Right kidney (tissue), 1 donor: ENCODE measurements around the gene MUC20.

Source experiments
- DNase-seq: peaks from one replicate; pipeline ENCODE4 v3.0.0-alpha.2; 2016

The MUC20 gene

DNA sequence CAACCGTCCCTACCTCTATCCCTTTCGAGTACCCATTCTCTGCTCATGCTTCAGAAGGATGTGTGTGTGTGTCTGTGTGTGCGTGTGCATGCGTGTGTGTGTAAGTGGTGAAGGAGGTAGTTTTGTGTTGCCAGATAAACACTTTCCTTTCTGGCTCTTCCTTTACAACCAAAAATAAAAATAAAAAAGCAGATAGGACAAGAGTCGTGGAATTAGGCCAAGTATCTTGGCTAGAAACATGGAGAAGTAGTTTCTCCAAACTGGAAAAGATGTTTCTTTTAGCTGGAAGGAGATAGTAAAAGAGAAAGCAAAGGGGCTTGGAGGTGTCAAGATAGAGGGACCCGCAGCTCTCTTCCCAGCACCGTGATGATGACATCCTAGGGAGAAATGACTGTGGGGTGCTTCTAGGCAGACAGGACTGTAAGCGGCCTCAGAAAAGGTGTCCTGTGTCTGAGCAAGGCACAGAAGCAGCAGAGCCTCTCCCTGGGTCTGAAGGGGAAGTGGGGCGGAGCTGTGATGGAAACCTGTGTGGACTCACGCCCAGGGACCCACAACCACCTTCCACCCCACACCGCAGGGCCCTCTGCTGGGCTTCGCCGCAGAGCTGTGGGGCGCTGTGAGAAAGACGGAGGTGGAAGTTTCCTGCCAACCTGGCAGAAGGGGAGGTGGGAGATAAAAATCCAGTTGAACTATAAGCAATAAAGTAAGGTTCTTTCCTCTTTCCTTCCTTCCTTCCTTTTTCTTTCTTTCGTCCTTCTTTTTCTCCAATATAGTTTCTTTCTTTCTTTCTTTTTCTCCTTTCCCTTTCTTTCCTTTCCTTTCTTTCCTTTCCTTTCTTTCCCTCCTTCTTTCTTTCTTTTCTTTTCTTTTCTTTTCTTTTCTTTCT, 35.3 kb downstream of the MUC20 start:
- no peak for DNase-seq

DNA sequence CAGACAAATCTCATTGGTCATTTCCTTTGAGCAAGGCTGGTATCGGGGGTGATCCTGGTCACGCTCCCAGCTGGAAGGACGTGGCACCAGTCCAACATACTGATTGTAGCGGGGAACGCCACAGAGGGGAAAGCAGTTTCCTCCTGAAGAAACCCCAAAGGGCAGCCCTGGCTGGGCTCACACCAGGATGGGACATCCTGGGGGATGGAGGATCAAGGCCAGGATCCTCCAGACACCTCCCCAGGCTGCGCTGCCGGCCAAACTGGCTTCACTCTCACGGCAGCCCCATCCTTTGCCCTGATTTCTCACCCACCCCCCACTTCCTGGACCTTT, 36.6 kb downstream of the MUC20 start:
- no peak for DNase-seq

DNA sequence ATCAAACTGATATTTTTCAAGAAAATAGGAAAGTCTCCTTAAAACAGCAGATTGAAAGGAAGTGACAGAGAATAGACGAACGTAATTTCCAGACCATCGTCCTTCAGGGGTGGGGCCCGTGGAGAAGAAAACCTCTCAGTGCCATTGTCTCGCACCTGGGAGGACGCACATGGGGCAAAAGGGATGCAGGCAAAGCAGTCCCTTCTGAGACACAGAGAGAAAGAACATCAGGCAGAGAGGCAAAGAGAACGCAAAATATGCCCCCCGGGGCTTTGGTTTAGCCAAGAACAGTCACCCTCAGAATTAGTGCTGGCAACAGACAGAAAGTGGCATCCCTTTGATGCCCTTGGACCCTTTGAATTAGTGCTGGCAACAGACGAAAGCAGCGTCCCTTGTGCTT, 37.0 kb downstream of the MUC20 start:
- DNase-seq = no peak

DNA sequence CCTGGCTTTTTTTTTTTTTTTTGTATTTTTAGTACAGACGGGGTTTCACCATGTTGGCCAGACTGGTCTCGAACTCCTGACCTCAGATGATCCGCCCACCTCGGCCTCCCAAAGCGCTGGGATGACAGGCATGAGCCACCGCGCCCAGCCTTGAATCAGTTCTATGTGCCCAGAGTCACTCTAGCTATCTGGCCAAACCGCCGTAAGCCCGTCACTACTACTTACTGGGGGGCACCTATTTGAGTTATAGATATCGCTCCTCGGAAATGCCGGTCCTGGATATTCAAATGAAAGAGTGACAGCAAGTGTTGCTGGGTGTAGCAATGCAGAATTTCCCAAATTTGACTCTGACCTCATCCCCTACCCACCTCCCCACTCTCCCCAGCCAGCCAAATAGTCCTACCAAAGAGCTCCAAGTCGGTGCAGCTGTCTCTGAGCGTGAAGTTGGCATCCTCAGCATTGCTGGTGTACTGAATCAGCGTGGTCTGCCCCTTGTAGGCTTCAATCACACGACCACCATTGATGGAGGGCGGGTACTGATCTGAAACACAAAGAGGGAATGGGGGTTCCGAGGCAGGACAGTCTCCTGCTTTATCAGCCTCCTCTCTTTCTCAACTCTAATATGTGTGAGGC, 38.1 kb downstream of the MUC20 start:
- no peak for DNase-seq

DNA sequence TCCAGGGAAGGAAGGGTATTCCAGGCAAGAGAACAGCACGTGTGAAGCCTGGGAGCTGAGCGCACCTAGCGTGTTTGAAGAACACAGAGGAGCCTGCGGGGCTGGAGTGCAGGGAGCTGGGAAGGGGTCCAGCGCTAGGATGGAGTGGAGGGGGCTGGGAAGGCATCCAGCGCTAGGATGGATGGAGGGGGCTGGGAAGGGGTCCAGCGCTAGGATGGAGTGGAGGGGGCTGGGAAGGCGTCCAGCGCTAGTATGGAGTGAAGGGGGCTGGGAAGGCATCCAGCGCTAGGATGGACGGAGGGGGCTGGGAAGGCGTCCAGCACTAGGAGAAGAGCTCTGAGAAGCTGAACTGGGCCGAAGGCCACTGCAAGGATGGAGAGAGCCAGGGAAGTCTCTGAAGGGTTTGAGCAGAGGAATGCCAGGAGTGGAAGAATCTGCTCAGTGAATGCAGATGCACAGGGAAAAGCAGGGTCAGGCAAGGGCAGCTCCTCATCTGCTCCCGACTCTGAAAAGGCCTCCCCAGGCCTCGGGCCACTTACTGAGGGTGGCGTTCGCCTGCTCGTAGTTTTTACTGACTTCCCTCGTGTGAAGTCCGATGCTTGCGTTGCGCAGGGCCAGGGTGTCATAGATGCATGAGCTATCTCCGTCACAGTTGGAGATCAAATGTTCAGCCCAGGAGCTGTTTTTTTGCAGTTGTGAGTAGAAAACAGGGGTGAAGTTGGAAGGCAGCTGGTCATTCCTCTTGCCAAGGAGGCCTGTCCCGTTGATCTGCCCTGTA, 39.8 kb downstream of the MUC20 start:
- DNase-seq = no peak

DNA sequence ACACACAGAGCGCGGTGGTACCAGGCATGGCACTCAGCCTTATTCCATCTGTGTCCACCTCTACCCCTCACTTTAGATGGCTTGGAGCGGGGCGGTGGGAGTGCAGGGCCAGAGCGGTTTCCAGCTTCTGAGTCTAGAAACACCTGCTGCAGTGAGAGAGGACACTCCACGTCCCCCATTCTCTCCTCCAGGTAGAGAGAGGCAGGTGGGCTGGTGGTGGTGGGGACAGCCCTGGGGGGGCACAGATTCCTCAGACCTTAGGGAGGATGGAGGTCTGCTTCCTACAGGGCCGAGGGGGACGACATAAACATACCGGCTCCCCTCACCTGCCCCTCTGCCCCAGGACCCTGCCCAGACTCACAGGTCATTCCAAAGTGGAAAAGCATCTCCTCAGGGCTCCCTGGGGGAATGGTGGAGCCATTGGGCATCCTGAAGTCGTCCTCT, 40.4 kb downstream of the MUC20 start:
- no peak for DNase-seq

DNA sequence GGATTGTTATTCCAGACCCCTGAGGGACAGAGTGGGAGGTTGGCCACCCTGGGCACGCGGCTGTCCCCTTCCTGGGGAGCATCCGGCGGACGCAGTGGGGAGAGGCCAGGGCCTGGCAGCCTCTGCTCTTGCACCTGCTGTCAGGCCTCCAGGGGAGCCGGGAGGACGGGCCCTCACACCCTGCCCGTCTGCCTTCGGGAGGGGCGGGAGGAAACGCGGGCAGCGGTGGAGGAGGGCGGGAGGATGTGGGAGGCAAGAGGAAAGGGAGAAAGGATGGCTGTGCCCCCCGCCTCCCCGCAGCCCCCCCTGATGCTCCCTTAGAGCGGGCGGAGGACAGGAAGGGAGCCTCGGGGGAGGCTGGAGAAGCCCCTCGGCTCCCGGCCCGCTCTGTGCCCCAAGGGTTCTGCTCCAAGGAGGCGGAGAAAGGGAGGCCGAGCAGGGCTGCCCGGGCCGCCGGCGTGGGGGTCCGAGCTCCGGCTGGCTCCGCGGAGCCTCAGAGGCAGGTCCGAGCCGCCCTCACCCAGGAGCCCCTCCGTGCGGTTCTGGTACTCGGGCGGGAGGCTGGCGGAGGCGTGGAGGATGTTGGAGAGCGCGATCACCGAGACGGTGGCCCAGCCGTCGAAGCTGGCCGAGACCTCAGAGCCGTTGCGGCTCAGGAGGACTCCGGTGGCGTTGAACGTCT, 40.9 kb downstream of the MUC20 start:
- peak; percentile 30 for DNase-seq

DNA sequence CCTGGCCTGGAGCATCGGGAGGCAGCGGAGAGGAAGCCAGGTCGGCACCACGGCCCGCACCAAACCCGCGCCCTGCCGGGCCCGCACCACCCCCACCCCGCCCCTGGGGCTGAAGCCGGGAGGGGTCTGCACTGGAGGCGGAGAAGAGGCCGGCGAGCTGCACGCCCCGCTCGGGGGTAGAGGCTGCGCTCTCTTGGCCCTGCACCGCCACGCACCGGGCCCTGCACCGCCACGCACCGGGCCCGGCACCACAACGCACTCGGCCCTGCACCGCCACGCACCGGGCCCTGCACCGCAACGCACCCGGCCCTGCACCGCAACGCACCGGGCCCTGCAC, 41.4 kb downstream of the MUC20 start:
- DNase-seq = no peak

DNA sequence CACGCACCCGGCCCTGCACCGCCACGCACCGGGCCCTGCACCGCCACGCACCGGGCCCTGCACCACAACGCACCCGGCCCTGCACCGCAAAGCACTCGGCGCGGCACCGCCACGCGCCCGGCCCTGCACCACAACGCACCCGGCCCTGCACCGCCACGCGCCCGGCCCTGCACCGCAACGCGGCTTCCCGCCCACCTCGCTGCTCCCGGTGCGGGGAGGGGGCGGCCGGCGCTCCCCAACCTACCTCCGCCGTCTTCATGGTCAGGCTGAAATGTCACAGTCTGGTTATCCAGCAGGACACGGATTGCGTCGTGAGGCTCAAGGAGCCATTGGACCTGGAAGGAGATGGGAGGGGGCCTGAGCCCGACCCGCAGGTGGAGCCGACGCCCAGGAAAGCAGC, 41.8 kb downstream of the MUC20 start:
- DNase-seq = no peak

DNA sequence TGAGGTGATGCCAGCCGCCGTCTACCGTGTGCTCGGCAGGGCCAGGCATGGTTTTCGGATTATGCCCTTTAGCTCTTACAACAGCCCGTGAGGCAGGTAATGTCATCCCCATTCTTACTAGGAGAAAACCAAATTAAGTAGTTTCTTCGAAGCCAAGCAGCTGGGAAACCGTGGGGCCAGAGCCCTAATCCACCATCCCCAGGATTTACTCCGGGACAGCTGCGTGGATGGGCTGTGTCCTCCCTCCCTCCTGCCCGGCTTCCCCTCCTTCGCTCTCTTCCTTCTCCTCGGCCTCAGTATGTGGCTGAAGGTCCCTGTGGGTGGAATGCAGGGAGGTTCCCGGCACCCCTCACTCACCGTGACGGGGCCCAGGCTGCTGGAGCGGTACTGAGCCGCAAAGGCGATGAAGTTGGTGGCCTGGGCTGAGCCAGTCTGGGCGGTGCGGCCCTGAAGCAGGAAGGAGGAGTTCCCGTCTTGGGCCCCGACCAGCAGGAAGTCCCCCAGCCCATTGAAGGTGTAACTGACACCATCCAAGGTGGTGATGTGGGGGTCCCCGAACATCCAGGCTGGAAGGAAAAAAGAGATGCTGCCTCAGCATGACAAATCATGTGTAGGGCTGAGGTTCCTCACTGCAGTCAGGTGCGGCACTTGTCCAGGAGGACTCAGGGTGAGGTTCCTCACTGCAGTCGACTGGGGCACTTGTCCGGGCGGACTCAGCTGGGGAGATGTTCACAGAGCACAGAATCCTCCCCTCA, 42.5 kb downstream of the MUC20 start:
- no peak for DNase-seq

DNA sequence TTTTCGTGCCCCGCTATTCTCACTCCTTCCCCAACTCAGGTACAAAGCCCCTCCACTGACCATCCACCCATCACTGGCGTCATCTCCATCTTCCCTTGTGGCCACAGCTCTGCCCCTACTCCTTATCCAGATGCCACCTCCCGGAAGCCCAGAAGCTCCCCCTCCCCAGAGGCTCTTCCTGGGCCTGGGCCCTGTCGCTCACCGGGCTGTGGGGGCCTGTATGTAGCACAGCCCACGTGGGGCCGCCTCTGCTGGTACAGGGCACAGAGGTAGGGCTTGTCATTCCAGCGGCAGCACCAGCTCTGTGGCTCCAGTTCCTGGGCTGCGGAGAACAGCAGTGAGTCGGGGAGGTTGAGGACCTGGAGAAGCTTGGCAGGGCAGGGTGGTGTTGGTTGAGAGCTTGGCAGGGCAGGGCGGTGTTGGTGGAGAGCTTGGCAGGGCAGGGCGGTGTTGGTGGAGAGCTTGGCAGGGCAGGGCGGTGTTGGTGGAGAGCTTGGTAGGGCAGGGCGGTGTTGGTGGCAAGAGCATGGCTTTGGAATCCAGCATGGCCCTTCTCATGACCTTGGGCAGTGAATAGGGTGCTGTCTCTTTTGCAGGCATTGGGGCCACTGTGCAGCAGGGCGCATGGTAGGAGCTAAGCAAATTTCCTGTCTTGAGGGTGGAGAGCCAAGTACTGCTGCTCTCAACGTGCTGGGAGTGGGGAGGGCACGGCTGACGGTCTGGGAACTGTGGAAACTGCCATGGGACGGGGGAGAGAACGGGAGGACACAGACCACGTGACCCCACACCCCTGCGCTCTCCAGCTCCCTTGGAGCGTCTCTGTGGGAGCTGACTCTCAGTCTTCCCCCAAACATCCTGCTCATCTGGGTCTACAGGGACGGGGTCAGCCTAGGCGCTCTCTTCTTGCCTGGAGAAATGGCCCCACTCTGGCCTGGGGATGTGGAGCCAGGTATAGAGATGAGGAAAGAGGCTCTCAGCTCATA, 43.4 kb downstream of the MUC20 start:
- no peak for DNase-seq

DNA sequence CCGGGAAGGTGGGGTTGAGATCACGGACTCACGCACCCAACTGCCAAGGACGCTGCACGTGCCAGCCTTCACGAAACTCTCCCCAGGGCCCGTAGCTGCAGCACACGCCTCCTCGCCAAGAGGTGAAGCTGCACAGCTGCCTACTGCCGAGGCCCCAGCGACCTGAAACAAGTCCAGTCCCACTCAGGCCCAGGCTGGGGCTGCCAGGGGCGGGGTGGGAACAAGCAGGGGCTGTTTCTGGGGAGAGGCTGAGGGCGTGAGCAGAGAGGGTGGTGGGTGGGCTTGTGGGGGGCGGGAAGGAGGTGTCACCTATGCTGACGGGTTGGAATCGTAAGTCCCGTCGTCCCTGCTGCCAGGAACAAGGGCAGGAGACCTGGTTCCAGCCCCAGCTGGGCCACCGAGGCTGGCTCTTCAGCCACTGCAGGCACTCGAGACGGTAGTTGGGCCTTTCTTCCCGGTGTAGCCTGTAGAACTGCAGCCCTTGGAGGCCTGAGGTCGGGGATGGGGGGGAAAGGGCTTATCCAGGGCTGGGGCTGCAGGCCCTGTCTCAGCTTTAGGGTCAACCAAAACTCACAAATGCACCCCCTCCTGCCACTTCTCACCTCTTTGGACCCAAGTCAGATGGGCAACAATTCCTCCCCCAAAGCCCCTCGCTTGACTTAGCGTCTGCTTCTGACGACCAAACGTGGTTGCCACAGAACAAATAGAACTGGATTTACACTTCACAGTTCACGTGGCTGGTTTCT, 44.4 kb downstream of the MUC20 start:
- DNase-seq = no peak

DNA sequence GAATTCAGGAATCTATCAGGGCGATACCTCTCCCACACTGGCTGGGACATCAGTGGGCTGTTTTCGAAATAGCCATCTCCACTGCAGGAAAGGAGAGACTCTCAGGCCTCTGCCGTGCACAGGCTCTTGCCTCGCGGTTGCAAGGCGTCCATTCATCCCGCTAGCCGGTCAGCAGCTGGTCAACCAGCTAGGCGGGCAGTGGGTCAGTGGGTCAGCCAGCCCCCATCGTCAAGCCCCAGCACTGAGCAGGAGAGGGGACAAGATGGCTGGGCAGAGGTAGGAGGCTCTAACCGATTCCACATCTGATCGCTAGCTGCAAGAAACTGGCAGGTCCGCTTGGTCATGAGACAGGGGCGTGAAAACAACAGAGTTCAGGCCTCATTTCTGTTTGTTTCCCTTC, 45.9 kb downstream of the MUC20 start:
- DNase-seq = no peak

DNA sequence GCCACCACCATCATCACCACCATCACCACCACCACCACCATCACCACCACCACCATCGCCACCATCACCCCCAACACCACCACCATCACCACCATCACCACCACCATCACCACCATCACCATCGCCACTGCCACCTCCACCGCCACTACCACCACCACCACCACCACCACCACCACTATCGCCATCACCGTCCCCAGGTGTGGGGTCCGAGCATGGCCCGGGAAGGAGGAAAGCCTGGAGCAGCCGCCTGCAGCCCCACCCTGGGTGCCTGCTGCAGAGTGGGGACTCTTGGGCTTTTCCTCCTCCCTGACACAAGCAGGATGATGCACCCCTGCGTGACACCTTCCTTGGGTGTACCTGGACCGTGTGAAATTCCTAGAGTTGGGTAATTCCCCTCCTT, 47.0 kb downstream of the MUC20 start:
- no peak for DNase-seq

DNA sequence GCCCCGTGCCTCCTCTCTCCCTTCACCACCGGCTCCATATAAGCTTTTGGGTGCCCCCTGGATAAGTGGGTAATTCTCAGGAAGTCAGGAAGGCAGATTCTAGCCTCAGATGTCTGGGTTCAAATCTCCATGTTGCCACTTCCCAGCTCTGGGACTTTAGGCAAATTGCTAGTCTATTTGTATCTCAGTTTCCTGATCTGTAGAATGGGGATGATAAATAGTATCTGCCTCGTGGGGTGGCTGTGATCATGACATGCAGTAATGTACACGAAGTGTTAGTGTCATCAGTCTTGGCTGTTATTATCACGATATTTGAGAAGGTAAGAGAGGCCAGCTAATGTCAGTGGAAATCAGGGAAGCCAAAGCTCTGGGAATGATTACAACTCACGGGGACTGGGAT, 47.6 kb downstream of the MUC20 start:
- no peak for DNase-seq

DNA sequence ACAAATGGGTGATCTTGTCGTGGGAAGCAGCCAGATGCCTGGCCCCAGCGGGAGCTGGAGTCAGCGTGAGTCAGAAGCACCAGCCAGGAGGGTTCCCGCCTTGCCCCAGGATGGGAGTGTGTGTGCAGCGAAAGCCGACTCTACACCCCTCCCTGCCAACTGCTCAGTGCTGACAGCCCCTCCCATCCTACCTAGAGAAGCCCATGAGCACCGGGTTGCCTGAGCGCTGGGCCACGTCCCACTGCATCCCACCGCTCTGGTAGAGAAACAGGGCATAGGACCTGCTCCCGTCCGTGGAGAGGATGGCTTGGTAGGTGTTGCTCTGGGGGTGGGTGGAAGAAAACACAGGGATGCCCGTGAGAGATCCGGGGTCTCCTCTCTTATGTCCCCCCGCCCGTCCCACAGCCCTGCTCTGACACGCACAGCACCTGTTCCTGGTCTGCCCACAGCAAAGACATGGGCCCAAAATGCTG, 48.1 kb downstream of the MUC20 start:
- DNase-seq = no peak

DNA sequence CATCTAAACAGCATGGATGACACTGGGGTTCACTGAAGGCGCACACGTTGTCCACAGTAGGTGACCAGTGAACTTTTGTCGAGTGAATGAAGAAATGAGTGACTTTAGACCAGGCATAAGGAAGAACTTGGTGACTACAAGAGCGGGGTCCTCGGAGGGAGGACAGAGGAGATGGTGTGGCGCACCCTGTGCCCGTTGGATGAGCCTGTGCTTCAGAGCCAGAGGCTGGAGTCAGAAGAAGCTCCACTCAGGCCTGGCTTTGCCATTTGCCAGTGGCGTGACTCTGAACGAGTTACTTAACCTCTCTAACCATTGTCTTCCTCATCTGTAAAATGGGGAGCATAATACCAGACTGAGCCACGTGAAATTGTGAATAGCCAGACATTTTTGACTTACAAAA, 48.8 kb downstream of the MUC20 start:
- DNase-seq = no peak

DNA sequence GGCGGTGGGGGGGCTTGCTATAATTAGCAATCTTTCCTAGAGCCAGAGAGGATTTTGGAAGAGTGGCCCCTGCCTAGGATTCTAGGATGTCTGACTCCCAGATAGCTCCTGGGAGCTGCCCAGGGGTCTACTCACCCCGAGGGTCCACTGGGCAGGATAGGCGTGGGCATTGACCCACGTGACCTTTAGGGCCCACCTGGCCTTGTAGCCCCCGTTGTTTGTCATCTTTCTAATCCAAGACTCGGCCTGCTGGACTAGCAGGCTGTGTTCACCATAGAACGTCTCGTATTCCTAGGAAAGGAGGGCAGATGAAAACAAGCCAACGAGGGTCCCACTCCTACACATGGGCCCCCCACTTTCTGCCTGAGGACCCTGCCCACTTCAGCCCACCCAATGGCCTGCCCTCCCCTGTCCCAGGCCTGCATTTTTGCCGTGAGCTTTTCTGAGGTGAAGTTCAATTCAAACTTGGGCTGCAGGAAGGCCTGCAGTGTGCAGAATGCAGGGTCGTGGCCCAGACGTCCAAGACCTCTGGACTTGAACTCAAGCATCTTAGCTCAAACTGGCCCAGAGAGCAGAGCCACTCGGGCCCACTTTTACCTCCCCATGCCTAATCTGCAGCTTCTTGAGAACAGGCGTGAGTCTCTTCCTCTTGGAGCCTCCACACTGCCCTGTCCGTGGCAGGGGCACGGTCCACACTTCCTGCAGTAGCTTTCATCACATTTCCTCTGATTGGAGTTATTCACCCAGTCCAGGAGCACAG, 49.5 kb downstream of the MUC20 start:
- DNase-seq = no peak
